Superior temporal gyrus (tissue), 1 donor: Measurements from ENCODE around the gene TAF6.
"Not testable (repeated sequence)": the region's sequence is repeated elsewhere in the genome, so short reads cannot be mapped to it uniquely, and the experiment has no call there.

ENCODE experiments used
- DNase-seq: peaks from one replicate; pipeline ENCODE4 v3.0.0-alpha.2; 2016; ENCODE audit errors: extremely low spot score

Gene TAF6

GRCh38 chr7:100152937-100153666, 33.9 kb upstream of the TAF6 start:
- no peak for DNase-seq

- DNase-seq, result no peak
Measured at GRCh38 chr7:100152404-100152803, 33.2 kb upstream of the TAF6 start.

GRCh38 chr7:100148559-100149328, 29.6 kb upstream of the TAF6 start, which contains the start of gene LAMTOR4:
LAMTOR4 (plus strand) TSS chr7:100148918; CDS start chr7:100148973, 55 bp downstream.
- peak; percentile 100 for DNase-seq

- DNase-seq, result no peak
Measured at GRCh38 chr7:100148225-100148558, 29.0 kb upstream of the TAF6 start.

- no peak for DNase-seq
Measured at GRCh38 chr7:100147278-100147677, 28.1 kb upstream of the TAF6 start.

GRCh38 chr7:100146350-100146749, 27.2 kb upstream of the TAF6 start:
- not testable (repeated sequence) for DNase-seq

- DNase-seq, result no peak
Measured at GRCh38 chr7:100142461-100142860, 23.3 kb upstream of the TAF6 start.

- no peak for DNase-seq
Measured at GRCh38 chr7:100141555-100141949, 22.4 kb upstream of the TAF6 start.

- DNase-seq, result no peak
Measured at GRCh38 chr7:100137851-100138760, 18.9 kb upstream of the TAF6 start.

- DNase-seq, result peak; percentile 52
Measured at GRCh38 chr7:100132697-100133151, 13.6 kb upstream of the TAF6 start.

GRCh38 chr7:100132126-100132525, 13.0 kb upstream of the TAF6 start:
- DNase-seq, result no peak

- DNase-seq, result peak; percentile 83
Measured at GRCh38 chr7:100130608-100131453, 11.7 kb upstream of the TAF6 start.

GRCh38 chr7:100130220-100130607, 11.1 kb upstream of the TAF6 start:
- not testable (repeated sequence) for DNase-seq

GRCh38 chr7:100128637-100128963, 9.4 kb upstream of the TAF6 start:
- DNase-seq, result no peak

- DNase-seq, result no peak
Measured at GRCh38 chr7:100127866-100128636, 8.9 kb upstream of the TAF6 start.

GRCh38 chr7:100126931-100127865, 8.0 kb upstream of the TAF6 start, which contains the start of gene MBLAC1:
MBLAC1 (plus strand) TSS chr7:100126967; CDS start chr7:100127396, 429 bp downstream.
- peak; percentile 93 for DNase-seq

GRCh38 chr7:100126239-100126930, 7.2 kb upstream of the TAF6 start:
- no peak for DNase-seq
